PFSK-1 (cell line): Measurements from ENCODE around the gene RASL12.

Source experiments
- FOXP2 ChIP-seq: optimal IDR thresholded peaks from 2 replicates; pipeline ENCODE3; 2011; ENCODE audit warnings: borderline replicate concordance, control low read depth, inconsistent platforms; ENCODE audit not compliant: insufficient read depth; ENCODE audit errors: extremely low read length, extremely low read depth
- POLR2AphosphoS5 ChIP-seq: IDR thresholded peaks from 2 replicates; pipeline ENCODE4 v1.6.1; 2012; ENCODE audit warnings: low read depth, mild to moderate bottlenecking, control low read depth, low read length, moderate library complexity
- REST ChIP-seq, 2 experiments: IDR thresholded peaks; 2 replicates each; pipeline versions ENCODE4 v1.6.1 to v1.8.0; 2011 to 2012; ENCODE audit warnings: low read depth in 2 of 2, low read length in 2 of 2, control low read depth in 1 of 2, inconsistent platforms in 1 of 2, mild to moderate bottlenecking in 1 of 2, moderate library complexity in 1 of 2; ENCODE audit not compliant: insufficient read depth in 1 of 2
- SIN3A ChIP-seq: IDR thresholded peaks from 2 replicates; pipeline ENCODE4 v1.6.1; 2012; ENCODE audit warnings: mild to moderate bottlenecking, low read length, moderate library complexity, borderline replicate concordance; ENCODE audit not compliant: insufficient read depth
- TAF1 ChIP-seq: IDR thresholded peaks from 2 replicates; pipeline ENCODE4 v1.6.1; 2012; ENCODE audit warnings: low read length, control low read depth, borderline replicate concordance; ENCODE audit not compliant: insufficient read depth

GRCh38 chr15:65087411-65087810 is 19.6 kb upstream of the RASL12 start:
- TF ChIP-seq POLR2AphosphoS5 (no peak), TAF1 (no peak), FOXP2 (no peak), REST (IDR thresholded peaks at IDR 0.05; ENCODE audit: insufficient read depth in 1 of 2, low read depth in 2 of 2, low read length in 2 of 2) (no peak), SIN3A (no peak)
